SIG-M5 treated with dmso at 0.1 percent for 504 hours (cell line): ENCODE results near the gene EEPD1.
"Not testable (repeated sequence)": the region's sequence is repeated elsewhere in the genome, so short reads cannot be mapped to it uniquely, and the experiment has no call there.

Source experiments
- DNase-seq: peaks from one replicate; lab custom pipeline; 2025; ENCODE audit not compliant: unreplicated experiment; lab: John Stamatoyannopoulos, UW

The EEPD1 gene

DNA sequence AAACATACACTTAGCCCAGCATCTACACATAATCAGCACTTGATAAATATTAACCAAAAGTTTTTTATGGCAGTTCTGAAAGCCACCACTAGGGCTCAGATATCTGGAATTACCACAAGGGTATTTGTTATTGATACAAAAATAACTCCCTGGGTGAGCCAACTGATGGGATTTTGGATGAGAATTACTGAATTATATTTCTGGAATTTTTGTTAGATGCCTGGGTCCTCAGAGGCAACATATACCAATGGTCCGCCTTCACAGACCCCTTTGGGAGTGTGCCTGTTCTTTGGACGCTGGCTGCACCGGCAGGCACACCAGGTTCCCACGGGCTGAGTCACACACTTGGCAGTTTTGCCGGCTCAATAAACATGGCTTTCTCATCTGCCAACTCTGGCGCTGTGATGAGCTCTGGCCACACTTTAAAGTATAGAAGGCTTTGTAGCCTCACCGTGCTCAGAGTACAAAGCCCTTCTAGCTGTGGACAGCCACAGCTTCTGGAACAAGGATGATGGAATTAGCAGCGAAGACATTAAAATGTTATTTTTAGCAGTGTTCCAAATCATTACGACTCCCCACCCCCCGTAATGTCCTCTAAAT, 24.5 kb upstream of the EEPD1 start:
- DNase-seq = no peak

DNA sequence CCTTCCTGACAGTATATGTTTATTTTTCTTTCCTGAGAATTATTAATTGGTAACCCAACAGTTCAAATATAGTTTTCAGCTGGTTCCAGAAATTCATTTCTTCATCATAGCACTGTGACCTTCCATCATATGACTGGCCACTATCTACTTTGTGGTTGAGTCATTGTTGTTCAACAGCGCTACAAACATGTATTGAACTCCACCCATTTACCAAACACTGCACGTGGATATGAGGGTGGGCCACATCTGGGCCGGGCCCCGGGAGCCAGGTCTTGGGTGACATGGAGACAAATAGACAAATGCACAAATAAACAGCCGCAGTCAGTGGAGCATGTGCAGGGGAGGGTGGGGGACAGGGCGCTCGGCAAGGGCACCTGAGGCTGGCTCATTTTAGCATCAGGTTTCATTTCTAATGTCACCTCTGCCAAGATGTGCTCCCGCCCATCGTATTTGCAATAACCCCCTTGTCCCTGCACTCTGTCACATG, 24.0 kb upstream of the EEPD1 start:
- DNase-seq = no peak

DNA sequence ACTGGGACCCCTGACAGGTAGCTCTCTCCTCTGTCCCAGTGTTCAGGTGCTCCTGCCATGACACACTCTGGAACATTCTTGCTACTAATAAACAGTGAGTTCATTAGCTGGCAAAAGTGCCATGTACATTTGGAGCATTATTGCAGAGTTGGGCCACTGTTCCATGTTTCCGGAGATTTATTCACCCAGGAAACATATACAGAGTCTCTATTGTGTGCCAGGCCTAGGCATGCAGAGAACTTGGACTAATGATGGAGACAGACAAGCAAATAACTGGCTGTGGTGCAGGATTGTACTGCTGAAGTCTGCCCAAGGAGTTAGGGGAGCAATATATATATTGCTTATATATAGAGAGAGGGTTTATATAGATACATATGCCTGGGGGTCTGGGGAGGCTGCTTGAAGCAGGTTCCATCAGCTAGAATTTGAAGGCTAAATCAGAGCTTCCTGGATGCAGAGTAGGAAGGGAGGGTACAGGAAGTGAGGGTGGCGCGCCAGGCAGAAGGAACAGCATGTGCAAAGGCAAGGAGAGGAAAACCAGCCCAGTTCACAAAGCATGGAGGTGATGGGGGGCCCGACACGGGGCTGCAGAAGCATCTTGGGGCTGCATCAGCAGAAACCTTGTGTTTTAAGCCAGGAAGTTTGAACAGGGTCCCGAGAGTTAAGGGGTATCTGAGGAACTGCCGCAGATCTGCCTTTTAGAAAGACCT, 22.7 kb upstream of the EEPD1 start:
- DNase-seq = no peak

DNA sequence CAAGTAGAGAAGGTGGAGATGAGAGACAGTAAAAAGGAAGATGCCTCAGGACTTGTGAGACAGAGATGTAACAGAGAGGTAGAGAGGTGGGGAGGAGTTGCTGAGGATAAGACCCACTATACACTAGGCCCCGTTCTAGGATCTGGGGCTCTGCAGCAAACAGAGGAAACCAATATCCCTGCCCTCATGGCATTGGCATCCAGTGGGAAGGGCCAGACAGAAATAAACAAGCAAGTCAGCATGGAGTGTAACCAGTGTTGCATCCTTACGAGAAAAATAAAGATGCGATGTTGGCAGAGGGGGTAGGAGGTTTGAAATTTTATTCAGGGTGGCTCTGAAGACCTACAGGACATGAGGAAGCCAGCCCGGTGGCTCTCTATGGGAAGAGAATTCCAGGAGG, 22.0 kb upstream of the EEPD1 start:
- no peak for DNase-seq

DNA sequence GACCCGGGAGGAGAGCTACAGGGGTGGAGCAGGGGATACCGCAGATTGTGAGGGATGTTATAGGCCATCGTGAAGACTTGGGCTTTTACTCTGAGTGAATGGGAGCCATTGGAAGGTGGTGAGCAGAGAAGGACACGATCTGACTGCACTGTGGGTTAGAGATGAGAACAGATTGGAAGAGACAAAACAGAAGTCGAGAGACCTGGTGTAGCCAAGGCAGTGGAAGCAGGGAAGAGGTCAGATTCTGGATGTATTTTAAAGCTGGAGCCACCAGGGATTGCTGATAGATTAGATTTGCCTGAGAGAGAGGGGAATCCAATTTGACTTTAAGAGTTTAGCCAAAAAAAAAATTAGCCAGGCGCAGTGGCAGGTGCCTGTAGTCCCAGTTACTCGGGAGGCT, 21.6 kb upstream of the EEPD1 start:
- no peak for DNase-seq

DNA sequence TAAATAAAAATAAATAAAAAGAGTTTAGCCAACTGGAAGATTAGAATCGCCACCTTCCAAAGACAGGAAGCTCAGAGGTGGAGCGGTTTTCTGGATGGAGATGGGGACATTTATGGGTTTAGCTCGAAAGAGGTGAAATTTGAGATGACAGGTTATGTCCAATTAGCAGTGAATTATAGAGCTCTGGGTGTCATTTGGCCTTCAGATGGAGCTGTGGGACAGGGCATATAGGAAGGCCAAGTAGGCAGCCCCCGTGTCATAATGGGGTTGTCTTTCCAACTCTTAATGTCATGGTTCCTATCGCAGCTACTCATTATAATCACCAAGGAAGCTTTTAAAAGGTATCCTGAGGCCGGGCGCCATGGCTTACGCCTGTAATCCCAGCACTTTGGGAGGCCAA, 21.0 kb upstream of the EEPD1 start:
- no peak for DNase-seq

DNA sequence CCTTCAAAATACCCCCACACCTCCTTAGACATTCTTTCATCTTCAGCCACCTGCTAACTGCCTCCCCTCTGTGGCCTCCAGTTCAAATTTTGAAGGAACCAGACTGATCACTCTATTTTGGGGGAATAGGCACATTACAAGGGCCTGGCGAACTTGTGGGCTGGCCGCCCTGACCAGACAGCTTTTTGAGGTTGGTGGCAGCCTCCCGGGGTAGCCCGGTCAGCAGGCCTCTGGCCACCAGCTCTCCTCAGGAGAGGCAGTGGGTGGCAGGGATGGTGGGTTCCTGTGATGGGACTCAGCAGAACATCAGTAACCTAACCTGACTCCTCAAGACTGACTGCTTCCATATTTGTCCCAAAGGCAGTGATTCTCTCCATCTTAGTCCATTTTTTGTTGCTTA, 17.4 kb upstream of the EEPD1 start:
- no peak for DNase-seq

DNA sequence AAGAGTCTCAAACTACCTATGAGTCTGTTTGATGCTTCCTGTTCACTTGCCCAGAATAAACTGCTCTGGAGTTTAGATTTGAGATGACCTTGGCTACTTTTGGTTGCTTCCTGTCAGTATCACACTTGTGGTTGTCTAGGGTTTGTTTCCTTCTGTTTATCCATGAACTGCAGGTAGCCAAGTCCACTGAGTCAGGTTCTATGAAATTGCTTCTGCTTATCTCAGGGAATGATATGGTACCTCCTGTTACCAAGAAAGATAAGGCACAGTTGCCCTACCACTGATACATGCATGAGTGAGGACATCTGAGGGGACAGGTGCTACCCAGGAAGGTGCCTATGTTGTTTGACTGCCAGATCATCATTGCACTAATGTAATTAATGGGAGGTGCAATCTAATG, 15.8 kb upstream of the EEPD1 start:
- no peak for DNase-seq

DNA sequence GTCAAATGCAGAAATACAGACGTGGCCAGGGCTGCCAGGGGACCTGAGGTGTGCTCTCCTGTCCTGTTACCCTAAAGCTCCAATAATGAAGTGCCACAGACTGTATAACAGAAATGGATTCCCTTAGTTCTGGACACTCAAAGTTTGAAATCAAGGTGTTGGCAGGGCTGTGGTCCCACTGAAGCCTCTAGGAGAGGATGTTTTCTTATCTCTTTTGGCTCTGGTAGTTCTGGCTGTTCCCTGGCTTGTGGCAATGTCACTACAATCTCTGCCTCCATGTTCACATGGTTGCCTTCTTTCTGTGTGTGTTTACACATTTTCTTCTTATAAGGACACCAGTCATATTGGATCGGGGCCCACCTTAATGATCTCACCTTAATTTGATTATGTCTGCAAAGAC, 15.3 kb upstream of the EEPD1 start:
- DNase-seq = no peak

DNA sequence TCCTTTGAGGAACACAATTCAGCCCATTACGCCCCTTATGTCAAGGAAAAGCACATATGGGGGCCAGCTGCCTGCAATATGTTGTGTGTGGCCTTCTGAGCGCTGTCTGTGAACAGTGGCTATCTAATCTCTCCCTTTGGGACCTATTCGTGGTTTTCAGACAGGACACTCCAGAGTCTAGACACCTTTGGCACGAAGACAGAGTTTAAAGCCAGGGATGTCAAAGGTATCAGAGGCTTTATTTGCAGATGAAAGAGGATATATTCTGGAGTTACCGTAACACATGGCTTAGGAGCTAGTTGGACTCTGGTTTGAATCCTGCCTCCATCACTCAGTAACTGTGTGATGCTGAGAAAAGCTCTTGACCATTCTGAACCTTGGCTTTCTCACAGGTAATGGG, 14.8 kb upstream of the EEPD1 start:
- DNase-seq = no peak

DNA sequence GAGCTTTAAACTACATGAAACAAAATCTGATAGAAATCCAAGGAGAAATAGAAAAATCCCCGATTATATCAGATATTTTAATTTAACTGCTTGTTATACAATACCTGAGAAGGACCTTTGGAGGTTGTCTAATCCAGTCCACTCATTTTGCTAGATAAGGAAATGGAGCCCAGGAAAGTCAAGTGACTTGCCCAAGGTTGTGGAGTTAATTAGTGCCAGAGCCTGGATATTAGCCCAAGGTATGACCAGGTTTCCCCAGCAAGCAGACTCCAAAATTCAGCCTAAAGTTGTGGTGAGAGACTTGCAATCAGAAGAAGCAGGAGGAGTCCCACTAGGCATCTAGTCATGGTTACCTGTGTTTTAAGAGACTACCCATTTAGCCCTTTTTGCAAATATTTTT, 11.7 kb upstream of the EEPD1 start:
- DNase-seq = no peak

DNA sequence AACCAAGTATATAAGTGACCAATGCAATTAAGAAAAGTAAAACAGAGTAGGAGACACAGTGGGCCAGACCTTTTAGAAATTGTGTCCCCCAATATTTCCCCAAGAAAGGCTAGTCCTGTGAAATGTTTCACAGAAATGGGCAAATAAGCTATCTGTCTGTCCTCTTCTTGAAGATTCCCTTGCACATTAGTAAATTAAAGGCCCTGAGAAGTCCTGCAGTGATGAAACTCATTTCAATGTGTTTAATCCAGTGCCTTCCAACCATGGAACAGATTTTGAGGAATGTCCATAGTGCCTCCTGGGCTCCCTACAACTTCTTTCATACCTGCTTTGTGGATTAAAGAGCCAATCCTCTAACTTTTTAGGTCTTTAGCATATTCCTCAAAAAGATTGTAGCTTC, 11.2 kb upstream of the EEPD1 start:
- no peak for DNase-seq

DNA sequence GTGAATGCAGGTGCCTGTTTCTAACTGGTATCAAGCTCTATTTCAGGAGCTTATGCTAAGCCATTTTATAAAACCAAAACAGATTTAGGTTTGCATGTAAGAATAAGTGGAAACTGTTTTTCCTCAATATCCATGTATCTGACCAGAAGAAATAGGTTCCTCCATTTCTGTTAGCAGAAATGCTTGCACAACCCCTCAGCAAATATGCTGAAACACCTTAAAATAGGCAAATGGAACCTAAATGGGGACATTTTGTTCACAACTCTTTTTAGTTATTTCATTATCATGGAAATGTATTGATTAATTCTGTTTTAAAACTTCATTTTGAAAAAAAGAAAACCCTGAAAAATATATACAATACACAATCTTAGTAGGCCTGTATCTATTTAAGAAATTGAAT, 8.9 kb upstream of the EEPD1 start:
- DNase-seq = no peak

DNA sequence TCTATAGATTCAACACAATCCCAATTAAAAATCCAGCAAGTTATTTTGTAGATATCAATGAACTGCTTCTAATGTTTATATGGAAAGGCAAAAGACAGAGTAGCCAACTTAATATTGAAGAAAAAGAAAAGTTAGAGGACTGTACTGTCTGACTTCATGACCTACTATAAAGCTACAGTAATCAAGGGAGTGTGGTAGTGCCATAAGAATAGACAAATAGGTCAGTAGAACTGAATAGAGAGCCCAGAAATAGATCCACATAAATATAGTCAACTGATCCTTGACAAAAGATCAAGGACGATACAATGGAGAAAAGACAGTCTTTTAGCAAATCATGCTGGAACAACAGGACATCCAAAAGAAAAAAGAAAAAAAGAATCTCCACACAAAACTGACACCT, 7.4 kb upstream of the EEPD1 start:
- no peak for DNase-seq

DNA sequence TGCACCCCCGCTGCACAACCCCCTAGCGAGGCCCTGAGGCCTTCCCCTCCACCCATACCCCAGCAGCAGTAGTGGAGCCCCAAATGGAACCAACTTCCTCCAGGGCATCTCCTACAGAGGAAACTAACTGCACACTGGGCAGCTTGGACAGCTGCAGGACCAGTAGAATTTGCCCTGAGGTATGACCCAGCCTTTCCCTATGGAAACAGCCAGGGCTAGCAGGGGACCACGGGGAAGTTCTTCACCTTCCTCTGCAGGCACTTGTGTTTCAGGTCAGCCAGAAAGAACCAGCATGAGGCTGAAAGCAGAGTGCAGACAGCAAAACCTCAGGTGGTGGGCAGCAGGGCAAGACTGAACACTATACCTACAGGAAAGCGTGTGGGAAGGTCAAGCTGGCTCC, 5.7 kb upstream of the EEPD1 start:
- no peak for DNase-seq

DNA sequence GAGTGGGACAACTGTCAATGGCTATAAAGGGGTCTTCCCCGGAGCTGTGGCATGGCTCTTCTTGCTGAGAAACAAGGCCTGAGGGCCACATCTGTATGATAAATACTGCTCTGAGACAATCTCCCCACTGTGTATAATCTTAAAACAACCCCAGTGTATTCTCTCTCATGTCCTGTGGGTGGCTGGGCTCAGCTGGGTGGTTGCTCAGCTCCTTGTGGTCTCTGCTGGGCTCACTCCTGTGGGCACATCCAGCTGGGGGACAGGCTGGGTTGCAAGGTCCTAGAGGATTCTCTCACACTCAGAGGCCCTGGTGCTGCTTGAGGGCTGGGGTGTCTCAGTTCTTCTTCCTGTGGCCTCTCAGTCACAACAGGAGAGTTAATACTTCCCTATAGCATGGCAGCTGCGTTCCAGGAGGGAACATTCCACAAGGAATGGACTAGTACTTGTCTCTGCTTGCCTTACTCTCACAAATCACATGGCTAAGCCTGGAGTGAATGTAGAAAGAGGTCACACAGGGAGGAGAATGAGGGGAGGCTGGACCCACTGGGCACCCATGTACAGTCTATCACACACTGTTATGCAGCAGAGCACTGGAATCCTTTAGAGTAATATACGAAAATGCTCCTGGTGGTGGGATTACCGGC, 4.5 kb upstream of the EEPD1 start:
- no peak for DNase-seq

DNA sequence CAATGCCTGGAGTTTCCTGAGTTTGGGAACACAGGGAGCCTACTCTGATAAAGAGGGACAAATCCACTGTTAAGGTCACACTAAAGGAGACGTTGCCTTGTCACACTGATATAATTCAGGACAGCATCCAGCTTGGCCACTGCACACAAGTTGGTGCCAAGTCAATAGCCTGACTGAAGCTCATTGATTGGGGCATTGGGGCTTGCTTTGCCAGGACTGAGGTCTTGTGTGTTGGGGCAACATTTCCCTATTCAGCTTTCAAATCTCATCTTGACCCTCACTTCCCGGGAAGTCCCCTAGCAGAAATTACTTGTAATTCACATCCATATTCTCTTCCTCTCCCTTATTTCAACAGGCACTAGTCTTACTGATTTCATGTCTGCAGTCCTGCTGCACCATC, 3.8 kb upstream of the EEPD1 start:
- DNase-seq = not testable (repeated sequence)

DNA sequence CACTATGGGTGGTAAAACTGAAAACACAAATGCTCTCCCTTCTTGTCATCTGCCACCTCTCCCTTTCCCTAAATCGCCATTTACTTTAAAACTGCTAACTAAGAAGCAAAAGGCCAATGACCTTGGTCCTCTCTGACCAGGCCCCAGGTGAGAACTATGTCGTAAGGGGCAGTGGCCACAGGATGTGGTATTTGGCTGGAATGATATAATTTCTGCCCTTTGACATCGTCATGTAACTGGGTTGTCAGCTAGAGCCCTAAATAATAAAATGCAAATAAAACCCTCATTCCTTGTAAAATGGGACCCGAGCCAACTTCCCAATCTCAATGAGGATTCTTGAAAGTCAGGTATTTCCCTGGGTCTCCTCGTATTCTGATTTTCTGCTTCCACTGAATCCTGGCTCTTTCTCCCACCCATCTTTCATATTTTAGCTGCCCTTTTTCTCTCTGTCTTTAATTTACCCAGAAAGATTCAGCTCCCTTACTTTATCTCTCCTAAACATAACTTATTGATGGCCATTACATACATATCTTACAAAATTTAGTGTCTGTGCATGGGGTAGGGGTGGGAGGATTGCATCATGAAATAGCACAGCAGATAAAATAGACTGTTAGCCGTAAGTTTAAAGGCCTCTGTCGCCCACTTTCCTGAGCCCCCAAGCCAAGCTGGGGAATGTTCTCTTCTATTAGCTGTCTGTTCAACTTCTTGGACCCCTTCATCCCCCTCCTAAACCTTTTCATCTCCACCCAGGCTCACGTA, 3.2 kb upstream of the EEPD1 start:
- DNase-seq = no peak

DNA sequence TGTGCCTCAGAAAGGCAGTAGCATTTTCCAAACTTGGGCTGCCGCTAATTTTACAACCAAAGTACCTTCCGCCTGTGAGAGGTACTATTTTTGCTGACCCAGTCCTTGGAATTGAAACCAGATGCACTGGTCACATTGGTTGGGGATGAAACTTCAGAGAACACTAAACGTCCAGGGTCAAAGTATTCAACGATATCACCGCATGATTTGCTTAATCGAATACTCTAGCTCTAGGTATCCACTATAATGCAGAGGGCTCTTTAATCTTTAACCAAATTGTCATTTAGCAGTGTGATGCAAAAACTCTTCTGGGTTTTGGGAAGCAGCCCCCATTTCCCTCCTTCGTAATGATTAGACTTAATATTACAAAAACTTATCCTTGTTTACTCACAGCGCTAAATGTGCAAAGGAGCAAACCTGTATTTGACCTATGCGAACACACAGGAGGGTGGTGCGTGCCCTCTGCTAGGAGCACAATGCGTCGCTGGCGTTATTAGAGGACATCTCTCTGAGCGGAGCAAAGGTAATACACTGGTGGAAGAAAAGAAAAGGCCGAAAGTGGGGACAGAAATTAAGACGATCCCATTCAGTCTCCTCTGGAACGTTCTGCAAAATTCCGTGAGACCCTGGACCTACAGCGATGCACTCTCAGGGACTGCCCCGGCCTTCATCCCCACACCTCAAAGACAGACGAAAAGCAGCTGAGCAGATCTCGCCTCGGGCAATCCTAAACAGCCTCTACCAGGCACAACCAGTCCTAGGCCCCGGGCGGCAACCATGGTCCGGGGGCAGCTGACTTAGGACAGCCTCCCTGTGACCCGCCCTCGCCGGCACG, 916 bp upstream of the EEPD1 start:
- no peak for DNase-seq

DNA sequence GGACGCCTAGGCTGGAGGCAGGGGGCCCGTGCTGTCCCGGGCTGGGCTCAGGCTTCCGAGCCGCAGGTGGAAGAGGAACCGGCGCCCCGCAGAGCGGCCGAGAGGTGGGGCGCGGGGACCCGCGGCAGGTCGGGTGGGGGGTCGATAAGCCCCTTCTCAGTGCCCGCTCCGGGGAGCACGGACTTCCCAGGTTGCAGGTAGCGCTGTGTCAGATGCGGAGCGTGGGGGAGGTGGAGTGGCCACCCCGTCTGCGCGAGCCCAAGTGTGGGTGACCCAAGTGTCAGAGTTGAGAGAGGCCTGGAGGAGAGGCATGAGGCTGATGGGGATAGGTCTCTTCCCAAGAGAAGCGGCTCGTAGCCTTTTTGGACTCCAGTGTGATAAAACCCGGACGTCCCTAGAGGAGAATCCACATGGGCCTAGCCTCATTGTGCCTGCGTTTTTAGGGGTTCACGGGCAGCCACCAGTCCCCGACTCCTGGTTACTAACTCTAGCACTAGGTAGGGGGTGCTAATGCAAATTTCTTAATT, 580 bp downstream of the EEPD1 start:
- no peak for DNase-seq
